H1 (cell line): ENCODE data around the gene CLDN2. TPM values are rescaled to one million over a fixed set of nuclear protein-coding genes. Genes with fewer than 3 reads are reported as not detected.

ENCODE experiments used
- CTCF ChIA-PET: fragments of 300-600 bp; sonication (Branson Sonifier 250); formaldehyde crosslinking; loops from one replicate; lab custom pipeline; 2021; ENCODE audit not compliant: partially characterized antibody; lab: Charles Lee
- POLR2A ChIA-PET: fragments of 300-600 bp; sonication (Branson Sonifier 250); formaldehyde crosslinking; loops from one replicate; lab custom pipeline; 2021; ENCODE audit warnings: inconsistent platforms; ENCODE audit not compliant: partially characterized antibody; lab: Charles Lee
- DNase-seq, 2 experiments: peaks; one replicate each; pipeline versions ENCODE4 v3.0.0 to v3.0.0-alpha.2; 2010 to 2022; ENCODE audit warnings: low spot score in 2 of 2, low read depth in 1 of 2, mixed read lengths in 1 of 2
- FAIRE-seq: peaks from 2 replicates; lab custom pipeline; 2011; peaks lifted over from hg19 to GRCh38; lab: Jason Lieb, UNC
- H2AFZ ChIP-seq: 2 replicates; pipeline ENCODE4 v1.8.1; 2012; ENCODE audit warnings: low read length, inconsistent platforms
- H2AK5ac ChIP-seq: 2 replicates; pipeline ENCODE4 v1.6.1; 2013; ENCODE audit warnings: low read depth, low read length
- H2BK120ac ChIP-seq: replicated peaks from 2 replicates; pipeline ENCODE3; 2013; ENCODE audit warnings: low read depth, low read length, inconsistent platforms
- H2BK12ac ChIP-seq: 2 replicates; pipeline ENCODE4 v1.6.1; 2013; ENCODE audit warnings: low read depth, low read length
- H2BK15ac ChIP-seq: 2 replicates; pipeline ENCODE4 v1.6.1; 2013; ENCODE audit warnings: low read length
- H2BK20ac ChIP-seq: 2 replicates; pipeline ENCODE4 v1.6.1; 2013; ENCODE audit warnings: low read length
- H2BK5ac ChIP-seq: 2 replicates; pipeline ENCODE4 v1.6.1; 2013; ENCODE audit warnings: low read depth, low read length
- H3K14ac ChIP-seq: 2 replicates; pipeline ENCODE4 v1.6.1; 2013; ENCODE audit warnings: inconsistent platforms; ENCODE audit not compliant: insufficient read length
- H3K18ac ChIP-seq: 2 replicates; pipeline ENCODE4 v1.6.1; 2013; ENCODE audit warnings: low read length; ENCODE audit errors: extremely low read depth
- H3K23ac ChIP-seq: 2 replicates; pipeline ENCODE4 v1.6.1; 2013; ENCODE audit warnings: inconsistent platforms; ENCODE audit not compliant: insufficient read length
- H3K23me2 ChIP-seq: 2 replicates; pipeline ENCODE4 v1.6.1; 2013; ENCODE audit warnings: low read depth, low read length
- H3K27ac ChIP-seq: 2 replicates; pipeline ENCODE4 v1.6.1; 2011; ENCODE audit warnings: low read depth, low read length, inconsistent platforms
- H3K27me3 ChIP-seq, 4 experiments: replicated peaks in 1 of 4; 1 replicate in 1 of 4; 2 replicates in 3 of 4; pipeline versions ENCODE4 v1.6.1 to v1.8.1; 2011 to 2013; ENCODE audit warnings: low read length in 3 of 4, mild to moderate bottlenecking in 3 of 4, inconsistent platforms in 2 of 4, mixed read lengths in 2 of 4, moderate library complexity in 1 of 4; ENCODE audit not compliant: control insufficient read depth in 3 of 4, insufficient read depth in 3 of 4; ENCODE audit errors: extremely low read depth in 1 of 4
- H3K36me3 ChIP-seq, 4 experiments: 2 replicates each; pipeline versions ENCODE4 v1.6.1 to v1.8.1; 2011 to 2013; ENCODE audit warnings: mild to moderate bottlenecking in 4 of 4, low read length in 3 of 4, moderate library complexity in 2 of 4, control low read depth in 1 of 4, inconsistent platforms in 1 of 4; ENCODE audit not compliant: insufficient read depth in 4 of 4, control insufficient read depth in 2 of 4
- H3K4ac ChIP-seq: replicated peaks from 2 replicates; pipeline ENCODE3; 2013; ENCODE audit warnings: low read length, low read depth, mixed read lengths, inconsistent platforms; ENCODE audit not compliant: insufficient read length
- H3K4me1 ChIP-seq, 4 experiments: replicated peaks in 1 of 4; 1 replicate in 1 of 4; 2 replicates in 3 of 4; pipeline versions ENCODE4 v1.6.1 to v1.8.1; 2011 to 2013; ENCODE audit warnings: low read length in 3 of 4, inconsistent platforms in 2 of 4, mixed read lengths in 1 of 4; ENCODE audit not compliant: insufficient read depth in 4 of 4, control insufficient read depth in 3 of 4
- H3K4me2 ChIP-seq, 2 experiments: 2 replicates each; pipeline versions ENCODE4 v1.6.1 to v1.8.1; 2011 to 2013; ENCODE audit warnings: low read depth in 2 of 2, low read length in 2 of 2, control low read depth in 1 of 2, inconsistent platforms in 1 of 2, mild to moderate bottlenecking in 1 of 2; ENCODE audit not compliant: insufficient read depth in 1 of 2
- H3K4me3 ChIP-seq, 4 experiments: fragments of 200-600, 300-600 bp in 1 of 4; sonication (generic), shearing (Covaris generic), sonication (Bioruptor Twin) in 1 of 4; 2 replicates each; pipeline versions ENCODE4 v1.5.1 to v1.8.1; 2011 to 2016; ENCODE audit warnings: low read length in 4 of 4, low read depth in 3 of 4, control low read depth in 2 of 4, inconsistent platforms in 2 of 4, mild to moderate bottlenecking in 2 of 4, mixed read lengths in 1 of 4, moderate library complexity in 1 of 4; ENCODE audit not compliant: insufficient read depth in 2 of 4; ENCODE audit errors: extremely low read depth in 1 of 4
- H3K56ac ChIP-seq: replicated peaks from 2 replicates; pipeline ENCODE3; 2013; ENCODE audit warnings: low read depth, mild to moderate bottlenecking, mixed read lengths, low read length, inconsistent platforms; ENCODE audit not compliant: insufficient read length
- H3K79me1 ChIP-seq: 2 replicates; pipeline ENCODE4 v1.6.1; 2013; ENCODE audit warnings: low read depth, low read length, control low read depth
- H3K79me2 ChIP-seq, 2 experiments: 2 replicates each; pipeline versions ENCODE4 v1.6.1 to v1.8.1; 2012 to 2013; ENCODE audit warnings: low read length in 2 of 2, mild to moderate bottlenecking in 2 of 2, inconsistent platforms in 1 of 2; ENCODE audit not compliant: insufficient read depth in 2 of 2, control insufficient read depth in 1 of 2
- H3K9ac ChIP-seq, 4 experiments: replicated peaks in 1 of 4; 1 replicate in 1 of 4; 2 replicates in 3 of 4; pipeline versions ENCODE4 v1.6.1 to v1.8.1; 2011 to 2013; ENCODE audit warnings: low read depth in 3 of 4, low read length in 3 of 4, control low read depth in 2 of 4, mild to moderate bottlenecking in 2 of 4, moderate library complexity in 2 of 4, inconsistent platforms in 1 of 4; ENCODE audit errors: extremely low read depth in 1 of 4
- H3K9me3 ChIP-seq, 2 experiments: 2 replicates each; pipeline versions ENCODE4 v1.6.1 to v1.8.1; 2012 to 2013; ENCODE audit warnings: mild to moderate bottlenecking in 2 of 2, moderate library complexity in 2 of 2, control low read depth in 1 of 2, inconsistent platforms in 1 of 2, low read depth in 1 of 2, low read length in 1 of 2, mixed read lengths in 1 of 2; ENCODE audit not compliant: insufficient read depth in 2 of 2
- H4K20me1 ChIP-seq, 2 experiments: replicated peaks in 1 of 2; 2 replicates each; pipeline versions ENCODE3 to v1.8.1; 2011 to 2013; ENCODE audit warnings: inconsistent platforms in 2 of 2, low read length in 2 of 2, mild to moderate bottlenecking in 1 of 2; ENCODE audit not compliant: insufficient read depth in 2 of 2, control insufficient read depth in 1 of 2
- H4K5ac ChIP-seq: 2 replicates; pipeline ENCODE4 v1.6.1; 2013; ENCODE audit warnings: low read length, low read depth, mixed read lengths, inconsistent platforms; ENCODE audit not compliant: insufficient read length
- H4K8ac ChIP-seq: 2 replicates; pipeline ENCODE4 v1.8.0; 2013; ENCODE audit warnings: mild to moderate bottlenecking, moderate library complexity, low read length, inconsistent platforms; ENCODE audit not compliant: insufficient read depth; ENCODE audit errors: extremely low read depth
- H4K91ac ChIP-seq: replicated peaks from 2 replicates; pipeline ENCODE3; 2013; ENCODE audit warnings: low read length, mixed read lengths, inconsistent platforms; ENCODE audit not compliant: insufficient read length
- GTF2F1 ChIP-seq: IDR thresholded peaks from 2 replicates; pipeline ENCODE4 v1.6.1; 2012; ENCODE audit warnings: low read depth, low read length, improper control_type of control experiment, borderline replicate concordance
- WGBS, 2 experiments: shearing (Covaris generic) in 1 of 2; methylation state at CpG; one replicate each; pipeline versions ENCODE4 v1.1.6 to v1.1.7; 2013 to 2015; ENCODE audit warnings: low lambda C conversion rate in 2 of 2, mixed read lengths in 2 of 2, inconsistent platforms in 1 of 2, low coverage in 1 of 2, missing lambda C conversion rate in 1 of 2; ENCODE audit not compliant: insufficient replicate concordance in 2 of 2, insufficient coverage in 1 of 2, insufficient read length in 1 of 2; ENCODE audit errors: extremely low coverage in 1 of 2, missing lambda C conversion rate in 1 of 2; 5-methylcytosine and 5-hydroxymethylcytosine counted together
- polyA plus RNA-seq, 7 experiments: library from polyadenylated mRNA; depleted of rRNA in 3 of 7; stranded (reverse) in 5 of 7; unstranded in 2 of 7; fragments of >200 nt in 5 of 7; fragments of 200-250 nt in 2 of 7; gene quantifications; 1 replicate in 5 of 7; 2 replicates in 1 of 7; 4 replicates in 1 of 7; pipeline versions ENCODE4 v1.2.1 to v1.2.3, GENCODE V29; 2011 to 2013; ENCODE audit warnings: missing spikeins in 2 of 7, mixed read lengths in 2 of 7
- total RNA-seq: library from RNA; stranded (reverse); fragmentation: NEBNext Ultra II Directional; extraction: Animal tissue kit (Norgen Biotek cat#: 25700); gene quantifications from 2 replicates; pipeline ENCODE4 v1.2.1, GENCODE V29; 2021

The CLDN2 gene
- total and polyA plus RNA-seq, 2 of the 8 experiments (the other 6 are each of a cell fraction or from before 2014, with no cell fraction given) = 0.02 TPM; not detected in 1

DNA sequence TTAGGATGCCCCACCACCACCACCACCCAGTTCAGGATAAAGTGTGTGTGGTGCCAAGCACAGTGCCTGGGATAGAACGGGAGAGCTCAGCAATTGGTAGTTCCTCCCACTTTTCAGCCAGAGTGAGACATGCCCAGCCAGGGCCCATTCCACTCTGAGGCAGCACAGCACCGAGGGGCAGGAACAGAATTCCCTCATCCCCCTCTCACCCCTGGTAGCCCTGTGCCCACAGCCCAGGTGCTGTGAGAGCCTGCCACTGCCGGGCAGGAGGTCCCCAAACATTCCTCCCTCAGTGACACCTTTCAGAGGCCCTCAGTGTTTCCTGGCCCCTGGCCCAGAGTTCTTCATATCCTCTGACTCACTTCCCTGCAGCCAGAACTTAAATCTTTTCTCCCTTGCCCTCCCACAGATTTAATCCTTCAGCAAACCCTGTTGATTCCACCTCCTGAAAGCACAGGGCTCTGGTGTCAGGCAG lies 25.2 kb upstream of the CLDN2 start:
- DNase-seq = no peak
- Histone ChIP-seq H3K14ac (no peak overlapping the region), H4K8ac (no peak overlapping the region), H2BK120ac (no peak overlapping the region), H3K9me3 (no peaks in the 10 kb centered on the region), H4K91ac (no peak overlapping the region), H2BK15ac (no peak overlapping the region), H3K27me3 (no peaks in the 10 kb centered on the region), H3K4me1 (no peaks in the 10 kb centered on the region; a peak in 1 of 7 replicates), H3K23ac (no peak overlapping the region), H3K4me3 (no peak overlapping the region), H2AK5ac (no peak overlapping the region), H2BK20ac (no peak overlapping the region), H3K18ac (no peak overlapping the region), H3K56ac (no peak overlapping the region), H2BK5ac (no peak overlapping the region), H3K36me3 (no peaks in the 10 kb centered on the region), H4K20me1 (no peaks in the 10 kb centered on the region), H3K9ac (no peak overlapping the region), H4K5ac (no peak overlapping the region), H3K79me1 (no peaks in the 10 kb centered on the region), H2AFZ (0 out of 2 replicates have a peak overlapping the region, but pooled peaks have one; percentile 85), H2BK12ac (no peak overlapping the region), H3K79me2 (no peaks in the 10 kb centered on the region), H3K4me2 (no peak overlapping the region), H3K23me2 (no peaks in the 10 kb centered on the region), H3K27ac (no peak overlapping the region), H3K4ac (no peak overlapping the region)
- TF ChIP-seq GTF2F1 = no peak
- 88% methylated on average over 2 of the region's 3 CpGs; no CpG with 5 or more reads in 1 of the 2 experiments for WGBS, 2 experiments
- ChIA-PET POLR2A (no interaction called here), CTCF (interaction anchor here (0.6 to 5.1 kb wide), 22 partner anchors 9 to 999 kb away, joined by 3 to 36 read pairs (median 4); partner anchors contain the start of gene RIPPLY1)
- no peak for FAIRE-seq
